ENCODE measurements around the gene MAPK4.

Gene MAPK4

GRCh38 chr18:50654211-50654610 lies 94.3 kb downstream of the MAPK4 start:
- in situ Hi-C loops (cut with HindIII; ENCODE audit: low pct_unique_long_range_greater_than_20kb, low sequenced_read_pairs) = no loop called here
- TF ChIP-seq JUND (IDR thresholded peaks at IDR 0.05; ENCODE audit: low read depth) = no peak
- no peak for DNase-seq (ENCODE audit: low read depth in 1 of 2, low spot score in 1 of 2)

GRCh38 chr18:50654658-50655550 lies 95.0 kb downstream of the MAPK4 start:
- TF ChIP-seq JUND (IDR thresholded peaks at IDR 0.05; ENCODE audit: low read depth) = no peak
- in situ Hi-C loops (cut with HindIII; ENCODE audit: low pct_unique_long_range_greater_than_20kb, low sequenced_read_pairs) = no loop called here
- no peak for DNase-seq (ENCODE audit: low read depth in 1 of 2, low spot score in 1 of 2)

DNA sequence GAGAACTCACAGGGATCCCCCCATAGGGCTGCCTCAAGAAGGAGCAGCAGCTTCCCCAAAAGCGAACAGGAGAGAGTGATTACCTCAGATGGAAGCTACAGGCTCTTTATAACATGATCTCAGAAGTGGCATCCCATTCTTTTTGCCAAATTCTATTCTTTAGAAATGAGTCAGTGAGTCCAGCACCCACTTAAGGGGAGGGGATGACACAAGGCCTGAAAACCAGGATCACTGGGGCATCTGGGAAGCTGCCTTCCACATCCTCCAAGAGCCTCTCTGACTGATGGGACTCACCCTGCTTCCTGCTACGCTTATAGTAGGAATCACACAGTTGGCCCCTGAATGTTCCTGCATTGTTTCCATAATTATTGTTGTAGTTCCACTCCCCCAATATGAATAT lies 96.5 kb downstream of the MAPK4 start:
- in situ Hi-C loops (cut with HindIII; ENCODE audit: low pct_unique_long_range_greater_than_20kb, low sequenced_read_pairs) = no loop called here
- DNase-seq (ENCODE audit: low read depth in 1 of 2, low spot score in 1 of 2) = no peak

DNA sequence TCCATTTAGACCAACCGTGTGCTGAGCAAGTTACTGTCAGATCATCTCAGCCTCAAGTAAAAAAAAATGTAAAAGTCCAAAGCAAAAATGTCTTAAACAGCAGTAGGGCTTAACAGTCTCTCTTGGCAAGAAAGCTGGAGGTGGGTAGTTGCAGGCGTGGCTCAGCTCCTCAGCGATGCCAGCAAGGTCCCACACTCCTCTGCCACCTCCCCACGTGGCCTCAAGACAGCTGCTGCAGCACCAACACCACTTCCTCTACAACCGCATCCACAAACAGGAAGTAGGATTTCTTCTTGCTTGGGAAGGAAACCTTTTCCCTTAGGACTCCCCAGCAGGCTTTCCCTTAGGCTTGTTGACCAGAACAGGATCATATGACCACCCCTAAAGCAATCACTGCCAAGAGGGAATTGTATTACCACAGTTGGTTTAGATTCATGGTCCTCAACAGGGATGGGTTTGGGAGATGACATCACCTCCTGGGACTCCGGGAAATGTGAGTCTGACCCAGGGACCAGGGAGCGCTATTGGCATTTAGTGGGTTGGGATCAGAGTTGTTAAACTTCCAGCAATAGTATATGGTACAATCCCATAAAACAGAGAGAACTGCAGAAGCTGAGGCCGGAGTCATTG lies 97.1 kb downstream of the MAPK4 start:
- DNase-seq (ENCODE audit: low read depth in 1 of 2, low spot score in 1 of 2) = no peak
- in situ Hi-C loops (cut with HindIII; ENCODE audit: low pct_unique_long_range_greater_than_20kb, low sequenced_read_pairs) = no loop called here
- TF ChIP-seq JUND (IDR thresholded peaks at IDR 0.05; ENCODE audit: low read depth) = no peak

More for the DNA sequence above, 96.5 kb downstream of the MAPK4 start:
- TF ChIP-seq JUND (IDR thresholded peaks at IDR 0.05; ENCODE audit: low read depth) = no peak

GRCh38 chr18:50658601-50659000 lies 98.7 kb downstream of the MAPK4 start:
- no peak for DNase-seq (ENCODE audit: low read depth in 1 of 2, low spot score in 1 of 2)
- in situ Hi-C loops (cut with HindIII; ENCODE audit: low pct_unique_long_range_greater_than_20kb, low sequenced_read_pairs) = no loop called here
- TF ChIP-seq JUND (IDR thresholded peaks at IDR 0.05; ENCODE audit: low read depth) = no peak

DNA sequence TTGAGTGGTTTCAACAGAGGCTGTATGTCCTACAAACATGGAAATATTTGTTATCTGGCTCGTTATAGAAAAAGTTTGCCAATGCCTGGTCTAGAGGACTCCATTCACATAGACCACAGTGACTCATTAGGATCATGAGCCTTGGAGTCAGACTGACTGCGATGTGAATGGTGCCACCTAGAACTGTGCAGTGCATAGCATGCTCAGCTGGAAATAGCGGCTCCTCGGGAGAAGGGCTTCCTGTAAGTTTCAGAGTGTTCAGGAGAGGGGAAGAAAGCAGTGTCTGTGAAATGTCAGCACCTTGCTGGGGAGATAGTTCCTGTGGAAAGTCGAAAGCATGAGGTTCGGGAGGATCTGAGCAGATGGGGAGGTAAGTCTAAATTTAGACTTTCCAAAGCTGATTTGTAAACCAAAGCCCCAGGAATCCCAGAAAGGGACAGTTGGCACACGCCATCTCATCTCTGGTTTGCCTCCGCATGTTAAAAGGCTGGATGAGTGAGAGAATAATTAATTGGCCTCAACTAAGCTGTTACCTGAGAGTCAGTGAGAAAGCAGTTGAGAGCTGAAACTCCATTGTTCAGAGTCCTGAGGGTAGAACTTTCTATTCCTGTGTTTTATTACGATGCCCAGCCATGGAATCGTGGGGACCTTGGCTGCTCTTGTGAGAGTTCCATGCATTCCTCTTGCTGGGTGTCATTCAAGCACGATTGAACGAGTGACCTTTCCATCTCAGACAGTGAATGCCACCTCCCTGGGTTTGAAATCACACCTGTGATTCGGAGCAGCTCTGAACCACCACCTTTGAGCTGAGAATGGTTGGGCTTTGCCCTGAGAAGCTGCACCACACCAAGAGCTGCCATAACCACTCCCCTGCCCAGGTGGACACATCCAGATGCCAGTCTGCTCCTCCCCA lies 99.5 kb downstream of the MAPK4 start:
- in situ Hi-C loops (cut with HindIII; ENCODE audit: low pct_unique_long_range_greater_than_20kb, low sequenced_read_pairs) = no loop called here
- TF ChIP-seq JUND (IDR thresholded peaks at IDR 0.05; ENCODE audit: low read depth) = no peak
- peak in 1 of 2 experiments; percentile 50 for DNase-seq (ENCODE audit: low read depth in 1 of 2, low spot score in 1 of 2)

DNA sequence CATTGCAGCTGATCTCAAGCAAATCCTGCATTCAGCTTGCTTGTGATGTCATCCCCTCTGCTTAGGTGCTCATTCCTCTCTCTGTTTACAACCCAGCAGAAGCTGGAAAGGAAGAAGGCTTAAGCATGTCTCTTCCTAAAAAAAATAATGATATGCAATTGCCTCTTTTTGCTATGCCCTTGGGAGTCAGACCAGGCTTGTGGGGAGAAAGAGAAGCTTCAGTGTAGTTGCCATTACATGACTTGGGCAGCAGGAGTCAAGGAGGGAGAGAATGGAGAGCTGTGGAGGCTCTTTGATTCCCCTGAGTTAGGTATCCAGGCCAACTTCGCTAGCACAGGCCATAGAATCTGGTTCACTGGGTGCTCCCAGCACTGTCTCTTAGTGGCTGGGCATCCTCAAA lies 101.1 kb downstream of the MAPK4 start:
- in situ Hi-C loops (cut with HindIII; ENCODE audit: low pct_unique_long_range_greater_than_20kb, low sequenced_read_pairs) = no loop called here
- TF ChIP-seq JUND (IDR thresholded peaks at IDR 0.05; ENCODE audit: low read depth) = no peak
- DNase-seq (ENCODE audit: low read depth in 1 of 2, low spot score in 1 of 2) = no peak

DNA sequence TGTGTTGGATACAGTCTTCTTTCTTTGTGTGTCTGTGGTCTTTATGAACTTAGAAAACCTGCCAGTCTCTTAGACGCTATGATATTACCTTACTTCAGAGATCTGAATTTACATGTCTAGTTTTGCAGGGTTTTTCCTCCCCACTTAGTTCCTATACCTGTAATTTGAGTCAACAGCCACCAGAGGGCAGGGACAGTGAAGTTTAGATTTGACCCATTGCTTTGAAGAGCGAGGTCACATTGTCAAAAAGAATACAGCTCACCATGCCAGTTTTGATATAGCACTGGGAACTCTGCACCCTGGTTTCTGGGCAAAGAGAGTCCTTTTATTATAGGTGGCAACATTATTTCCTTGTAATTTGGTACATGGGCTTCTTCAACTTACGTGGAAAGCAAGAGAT lies 102.3 kb downstream of the MAPK4 start:
- no peak for DNase-seq (ENCODE audit: low read depth in 1 of 2, low spot score in 1 of 2)
- TF ChIP-seq JUND (IDR thresholded peaks at IDR 0.05; ENCODE audit: low read depth) = no peak
- in situ Hi-C loops (cut with HindIII; ENCODE audit: low pct_unique_long_range_greater_than_20kb, low sequenced_read_pairs) = no loop called here

DNA sequence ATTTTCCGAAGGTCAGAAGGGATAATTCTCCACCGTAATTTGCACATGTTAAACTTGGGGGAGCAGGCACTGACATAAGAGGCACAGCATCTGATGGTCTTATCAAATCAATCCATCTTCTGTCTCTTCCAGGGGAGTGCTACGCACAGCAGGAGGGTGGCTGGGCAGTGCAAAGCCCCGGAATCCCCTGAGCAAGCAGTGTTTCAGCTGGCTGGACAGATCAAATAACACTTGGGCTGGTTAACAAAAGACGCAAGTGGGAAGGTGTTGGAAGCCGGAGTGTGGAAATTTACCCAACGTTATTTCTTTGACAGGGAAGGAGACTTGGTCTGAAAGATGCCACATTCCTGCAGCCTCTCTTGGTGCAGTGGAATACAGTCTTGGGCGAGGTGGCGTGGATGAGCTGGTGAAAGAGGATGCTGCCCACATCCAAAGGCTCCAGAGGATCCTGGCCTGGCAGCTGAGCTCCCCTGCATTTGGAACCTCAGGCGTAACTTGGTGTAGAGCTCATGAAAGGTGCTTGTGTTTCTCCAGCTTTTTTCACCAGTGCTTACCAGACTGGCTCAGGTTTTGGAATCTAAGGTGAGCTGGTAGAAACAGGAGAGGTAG lies 103.0 kb downstream of the MAPK4 start:
- no peak for DNase-seq (ENCODE audit: low read depth in 1 of 2, low spot score in 1 of 2)
- TF ChIP-seq JUND (IDR thresholded peaks at IDR 0.05; ENCODE audit: low read depth) = no peak
- in situ Hi-C loops (cut with HindIII; ENCODE audit: low pct_unique_long_range_greater_than_20kb, low sequenced_read_pairs) = no loop called here

DNA sequence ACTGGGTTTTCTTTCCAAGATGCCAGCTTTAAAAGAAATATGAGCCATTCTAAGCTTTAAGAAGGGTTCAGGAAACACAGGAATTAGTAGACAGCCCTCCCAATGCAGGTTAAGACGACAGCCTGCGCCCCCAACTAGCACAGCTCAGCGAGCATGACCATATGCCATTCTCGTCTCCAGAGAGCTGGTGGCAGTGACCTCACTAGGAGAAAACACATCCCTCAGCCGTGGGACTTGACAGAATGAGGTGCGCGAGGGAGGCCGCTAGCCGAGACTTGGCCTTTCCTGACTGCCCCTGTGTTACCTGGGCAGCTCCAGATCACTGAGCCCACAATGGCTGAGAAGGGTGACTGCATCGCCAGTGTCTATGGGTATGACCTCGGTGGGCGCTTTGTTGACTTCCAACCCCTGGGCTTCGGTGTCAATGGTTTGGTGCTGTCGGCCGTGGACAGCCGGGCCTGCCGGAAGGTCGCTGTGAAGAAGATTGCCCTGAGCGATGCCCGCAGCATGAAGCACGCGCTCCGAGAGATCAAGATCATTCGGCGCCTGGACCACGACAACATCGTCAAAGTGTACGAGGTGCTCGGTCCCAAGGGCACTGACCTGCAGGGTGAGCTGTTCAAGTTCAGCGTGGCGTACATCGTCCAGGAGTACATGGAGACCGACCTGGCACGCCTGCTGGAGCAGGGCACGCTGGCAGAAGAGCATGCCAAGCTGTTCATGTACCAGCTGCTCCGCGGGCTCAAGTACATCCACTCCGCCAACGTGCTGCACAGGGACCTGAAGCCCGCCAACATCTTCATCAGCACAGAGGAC lies 103.9 kb downstream of the MAPK4 start:
- no peak for DNase-seq (ENCODE audit: low read depth in 1 of 2, low spot score in 1 of 2)
- in situ Hi-C loops (cut with HindIII; ENCODE audit: low pct_unique_long_range_greater_than_20kb, low sequenced_read_pairs) = no loop called here
- no peak for TF ChIP-seq JUND (IDR thresholded peaks at IDR 0.05; ENCODE audit: low read depth)

- no peak for TF ChIP-seq JUND (IDR thresholded peaks at IDR 0.05; ENCODE audit: low read depth)
- in situ Hi-C loops (cut with HindIII; ENCODE audit: low pct_unique_long_range_greater_than_20kb, low sequenced_read_pairs) = no loop called here
- no peak for DNase-seq (ENCODE audit: low read depth in 1 of 2, low spot score in 1 of 2)
These were observed 105.1 kb downstream of the MAPK4 start for GRCh38 chr18:50665015-50665414.
